HEK293T (cell line): ENCODE measurements around the gene SETMAR.

Source experiments
- CTCF ChIA-PET: fragments of 350-600 bp; formaldehyde crosslinking; extraction: SDS; loops from one replicate; lab custom pipeline; 2021; ENCODE audit warnings: antibody characterized with exemption, inconsistent platforms; lab: Yijun Ruan, JAX
- POLR2A ChIA-PET: fragments of 350-600 bp; formaldehyde crosslinking; extraction: SDS; loops from one replicate; lab custom pipeline; 2020; ENCODE audit warnings: antibody characterized with exemption, inconsistent platforms; lab: Yijun Ruan, JAX
- DNase-seq: peaks from one replicate; pipeline ENCODE4 v3.0.0; 2012; ENCODE audit warnings: mixed read lengths; ENCODE audit errors: extremely low spot score
- ARNT ChIP-seq: fragments of 450-650 bp; IDR thresholded peaks from 2 replicates; pipeline ENCODE4 v1.6.1; 2017; ENCODE audit warnings: mild to moderate bottlenecking
- BHLHE40 ChIP-seq: fragments of 450-650 bp; IDR thresholded peaks from 2 replicates; pipeline ENCODE4 v1.6.1; 2016; ENCODE audit warnings: mild to moderate bottlenecking, moderate library complexity, borderline replicate concordance
- CTBP1 ChIP-seq: fragments of 450-650 bp; IDR thresholded peaks from 2 replicates; pipeline ENCODE4 v1.6.1; 2016; ENCODE audit warnings: borderline replicate concordance
- ELF4 ChIP-seq: fragments of 450-650 bp; IDR thresholded peaks from 2 replicates; pipeline ENCODE4 v1.6.1; 2017; ENCODE audit warnings: antibody characterized with exemption
- FOXA1 ChIP-seq: fragments of 450-650 bp; IDR thresholded peaks from 2 replicates; pipeline ENCODE4 v1.6.1; 2016; ENCODE audit warnings: mild to moderate bottlenecking
- FOXK2 ChIP-seq: fragments of 450-650 bp; IDR thresholded peaks from 2 replicates; pipeline ENCODE4 v1.6.1; 2016; ENCODE audit warnings: mild to moderate bottlenecking
- FOXM1 ChIP-seq: fragments of 450-650 bp; IDR thresholded peaks from 2 replicates; pipeline ENCODE4 v1.6.1; 2017; ENCODE audit warnings: mild to moderate bottlenecking, borderline replicate concordance
- HDGF ChIP-seq: fragments of 450-650 bp; IDR thresholded peaks from 2 replicates; pipeline ENCODE4 v1.6.1; 2017; ENCODE audit warnings: antibody characterized with exemption, borderline replicate concordance
- L3MBTL2 ChIP-seq: fragments of 450-650 bp; conservative IDR thresholded peaks from 2 replicates; pipeline ENCODE4 v1.6.1; 2016; ENCODE audit warnings: mild to moderate bottlenecking
- LEF1 ChIP-seq: fragments of 450-650 bp; IDR thresholded peaks from 2 replicates; pipeline ENCODE4 v1.6.1; 2017; ENCODE audit warnings: mild to moderate bottlenecking, borderline replicate concordance
- NFRKB ChIP-seq: fragments of 450-650 bp; IDR thresholded peaks from 2 replicates; pipeline ENCODE4 v1.6.1; 2016; ENCODE audit warnings: mild to moderate bottlenecking, moderate library complexity
- SP1 ChIP-seq: fragments of 450-650 bp; IDR thresholded peaks from 2 replicates; pipeline ENCODE4 v1.6.1; 2017
- SUZ12 ChIP-seq: fragments of 450-650 bp; IDR thresholded peaks from 2 replicates; pipeline ENCODE4 v1.6.1; 2016; ENCODE audit warnings: mild to moderate bottlenecking
- TARDBP ChIP-seq: fragments of 450-650 bp; IDR thresholded peaks from 2 replicates; pipeline ENCODE4 v1.6.1; 2016
- ZNF384 ChIP-seq: fragments of 450-650 bp; IDR thresholded peaks from 2 replicates; pipeline ENCODE4 v1.6.1; 2016
- TF ChIP-seq, protein P1 (sequence below): fragments of 450-650 bp; IDR thresholded peaks from 2 replicates; pipeline ENCODE4 v1.6.1; 2016

The SETMAR gene

DNA sequence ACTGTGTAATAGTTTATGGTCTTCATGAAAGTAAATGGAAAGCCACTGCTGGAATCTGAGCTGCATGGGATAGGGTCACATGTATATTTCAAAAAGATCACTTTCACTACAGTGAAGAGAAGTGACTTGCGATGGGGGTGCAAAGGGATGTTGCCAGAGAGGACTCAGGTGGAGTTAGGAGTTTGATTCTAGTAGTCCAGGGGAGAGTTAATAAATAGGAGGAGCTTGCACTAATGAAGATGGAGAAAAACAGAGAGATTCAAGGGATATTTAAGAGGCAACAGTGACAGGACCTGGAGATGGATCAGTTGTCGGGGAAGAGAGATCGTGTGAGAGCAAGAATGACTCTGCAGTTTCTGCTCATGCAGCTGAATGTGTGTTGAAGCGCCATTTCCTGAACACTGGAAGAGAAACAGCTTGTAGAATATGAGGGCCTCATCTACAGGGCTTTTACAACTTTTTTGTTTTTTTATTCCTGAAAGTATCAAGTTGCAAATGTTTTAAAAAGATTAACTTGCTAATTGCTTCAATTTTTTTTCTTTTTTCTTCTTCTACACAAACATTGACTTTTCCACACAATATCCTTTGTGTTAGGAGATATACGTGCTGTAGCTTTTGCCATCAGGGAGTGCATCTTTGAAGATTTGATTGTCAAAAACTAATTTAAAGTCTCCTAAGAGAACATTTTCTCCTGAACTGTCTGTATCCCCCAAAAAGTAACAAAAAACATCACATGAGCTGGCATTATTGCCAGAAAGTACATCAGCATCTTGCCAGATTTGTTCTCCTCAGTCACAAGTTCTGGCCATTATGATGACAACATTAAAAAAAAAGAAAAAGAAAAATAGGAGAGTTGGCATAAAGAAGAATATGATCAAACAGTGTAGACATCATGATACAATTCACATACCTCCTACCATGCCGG lies 37.5 kb downstream of the SETMAR start:
- ChIA-PET CTCF (interaction anchor here (1.1 kb wide), 1 partner anchor 10 kb away, joined by 5 read pairs; no protein-coding TSS in a partner anchor), POLR2A (no interaction called here)
- TF ChIP-seq LEF1 (no peak), ZNF384 (no peak), BHLHE40 (no peak), ELF4 (no peak), FOXA1 (no peak), CTBP1 (no peak), NFRKB (no peak), HDGF (no peak), FOXK2 (no peak), SUZ12 (no peak), L3MBTL2 (no peak), SP1 (no peak), ARNT (no peak), TARDBP (no peak), FOXM1 (no peak)
- TF ChIP-seq, protein P1, sequence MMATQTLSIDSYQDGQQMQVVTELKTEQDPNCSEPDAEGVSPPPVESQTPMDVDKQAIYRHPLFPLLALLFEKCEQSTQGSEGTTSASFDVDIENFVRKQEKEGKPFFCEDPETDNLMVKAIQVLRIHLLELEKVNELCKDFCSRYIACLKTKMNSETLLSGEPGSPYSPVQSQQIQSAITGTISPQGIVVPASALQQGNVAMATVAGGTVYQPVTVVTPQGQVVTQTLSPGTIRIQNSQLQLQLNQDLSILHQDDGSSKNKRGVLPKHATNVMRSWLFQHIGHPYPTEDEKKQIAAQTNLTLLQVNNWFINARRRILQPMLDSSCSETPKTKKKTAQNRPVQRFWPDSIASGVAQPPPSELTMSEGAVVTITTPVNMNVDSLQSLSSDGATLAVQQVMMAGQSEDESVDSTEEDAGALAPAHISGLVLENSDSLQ = no peak
- no peak for DNase-seq

DNA sequence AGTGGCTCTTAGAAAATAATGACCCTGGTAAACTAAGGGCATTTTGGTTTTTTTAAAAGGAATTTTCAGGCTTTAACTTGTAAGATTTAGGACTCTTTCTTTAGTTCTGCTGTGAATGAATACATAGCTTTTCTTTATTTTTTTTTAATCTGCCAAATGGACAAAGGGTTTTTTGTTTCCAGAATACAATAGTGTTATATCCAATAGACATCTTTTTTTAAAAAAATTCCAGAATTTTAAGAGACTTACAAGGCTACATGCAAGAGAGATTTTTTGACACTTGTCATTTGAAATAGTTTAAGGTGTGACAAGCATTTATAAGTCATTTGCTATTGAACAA lies 38.1 kb downstream of the SETMAR start:
- CTCF ChIA-PET = interaction anchor here (2.0 kb wide), 1 partner anchor 10 kb away, joined by 7 read pairs; no protein-coding TSS in a partner anchor
- no peak for TF ChIP-seq SP1
- TF ChIP-seq ELF4 = no peak
- TF ChIP-seq LEF1 = no peak
- no peak for DNase-seq
- POLR2A ChIA-PET = no interaction called here

DNA sequence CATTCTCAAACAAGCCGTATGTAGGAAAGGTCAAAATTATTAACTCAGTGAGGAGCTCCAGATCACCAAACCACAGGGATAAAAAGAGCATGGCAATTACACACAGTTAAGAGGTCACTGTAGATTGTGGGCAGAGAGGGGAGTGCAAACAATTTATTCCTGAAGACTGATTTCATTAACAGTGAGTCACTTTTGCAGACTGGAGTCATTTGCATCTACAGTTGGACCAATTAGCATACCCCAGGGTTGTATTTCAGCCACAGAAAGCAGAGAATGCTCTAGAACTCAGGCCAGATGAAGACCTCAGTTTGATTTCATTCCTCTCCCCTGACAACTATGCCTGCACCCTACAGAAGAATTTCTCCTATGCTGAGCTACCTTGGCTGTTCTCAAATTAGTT lies 40.1 kb downstream of the SETMAR start:
- TF ChIP-seq ARNT (no peak), SUZ12 (no peak), NFRKB (no peak), LEF1 (no peak), ELF4 (no peak), FOXA1 (no peak), L3MBTL2 (no peak), FOXK2 (no peak), HDGF (no peak), ZNF384 (no peak), TARDBP (no peak), BHLHE40 (no peak), CTBP1 (no peak)
- TF ChIP-seq, protein P1 = no peak
- DNase-seq = no peak
- POLR2A ChIA-PET = no interaction called here
- CTCF ChIA-PET = interaction anchor here (0.6 to 2.0 kb wide), 2 partner anchors 8 to 361 kb away, joined by 3 to 7 read pairs; no protein-coding TSS in a partner anchor

DNA sequence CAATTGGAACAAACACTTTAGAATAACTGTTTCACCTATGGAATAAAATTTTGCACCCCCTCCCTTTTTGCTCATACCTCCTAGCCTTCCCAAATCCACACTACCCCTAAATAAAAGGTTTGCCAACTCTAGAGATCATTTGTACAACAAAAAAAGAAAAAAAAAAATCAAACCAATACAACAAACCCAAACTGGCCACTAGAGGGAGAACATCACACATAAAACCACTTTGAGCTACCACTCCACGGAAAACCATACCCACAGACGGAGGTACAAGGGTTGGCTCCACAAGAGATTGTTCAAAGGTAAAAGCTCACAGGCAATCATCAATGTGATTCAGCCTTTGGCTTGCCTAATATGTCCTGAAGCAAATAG lies 47.6 kb downstream of the SETMAR start:
- TF ChIP-seq LEF1 (no peak), SP1 (no peak), ZNF384 (peak; percentile 96), ARNT (no peak), L3MBTL2 (no peak)
- ChIA-PET POLR2A (interaction anchor here (1.5 kb wide), 1 partner anchor 143 kb away, joined by 3 read pairs; the partner anchor contains the start of gene ITPR1), CTCF (interaction anchor here (0.5 to 2.1 kb wide), 25 partner anchors 9 to 1111 kb away, joined by 3 to 20 read pairs (median 4); no protein-coding TSS in a partner anchor)
- DNase-seq = peak; percentile 60

DNA sequence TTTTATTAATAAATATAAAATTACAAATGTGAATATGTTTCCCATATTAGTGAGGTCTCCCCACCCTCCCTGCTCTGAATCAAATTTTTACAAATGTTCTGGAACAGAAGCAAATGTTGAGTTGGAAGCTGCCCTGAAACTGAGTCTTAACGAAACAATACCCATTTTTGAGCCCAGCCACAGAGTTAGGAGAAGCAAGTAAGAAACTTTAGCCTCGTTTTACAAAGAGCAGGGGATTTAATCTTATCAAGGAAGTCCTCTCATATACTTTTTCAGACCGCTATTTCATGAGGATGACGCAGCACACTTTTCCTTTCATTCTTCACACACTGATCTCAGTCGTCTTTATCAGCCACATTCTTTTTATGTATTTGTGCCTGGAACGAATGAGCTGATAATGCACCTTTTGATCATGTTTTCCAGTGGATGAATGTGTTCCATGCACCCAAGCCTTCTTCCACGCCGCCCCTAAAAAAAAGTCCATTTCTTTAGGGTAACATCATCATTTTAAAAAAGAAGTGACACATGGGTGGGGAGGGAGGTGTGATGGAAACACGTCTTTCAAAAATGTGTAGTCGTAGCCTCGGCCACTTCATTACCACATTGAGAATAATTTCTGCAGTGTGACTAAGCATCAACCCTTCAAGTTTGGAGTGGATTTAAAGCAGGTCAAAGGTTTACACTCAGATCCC lies 48.1 kb downstream of the SETMAR start:
- DNase-seq = no peak
- CTCF ChIA-PET = interaction anchor here (0.5 to 2.1 kb wide), 25 partner anchors 9 to 1111 kb away, joined by 3 to 20 read pairs (median 4); no protein-coding TSS in a partner anchor
- POLR2A ChIA-PET = interaction anchor here (1.5 kb wide), 1 partner anchor 142 kb away, joined by 3 read pairs; the partner anchor contains the start of gene ITPR1
- TF ChIP-seq, protein P1 = no peak
- no peak for TF ChIP-seq TARDBP
- TF ChIP-seq FOXM1 = no peak
- TF ChIP-seq SUZ12 = no peak

DNA sequence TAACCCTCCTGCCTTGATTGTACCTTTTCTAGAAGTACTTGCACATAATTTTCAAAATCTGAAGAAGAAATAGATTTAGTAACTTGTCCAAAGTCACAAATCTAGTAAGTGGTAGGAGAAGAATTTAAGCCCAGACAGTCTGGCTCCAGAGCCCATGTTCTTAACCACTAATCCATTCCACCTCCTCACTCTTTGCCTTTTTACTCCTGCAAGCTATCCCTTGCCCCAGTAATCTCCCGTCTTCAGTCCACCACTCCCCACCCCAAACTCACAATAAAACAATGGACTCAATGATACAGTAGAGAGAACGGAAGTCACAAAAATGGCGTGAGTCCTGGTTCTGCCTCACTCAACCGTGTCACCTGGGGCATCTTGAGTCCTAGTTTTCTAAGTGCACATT lies 48.7 kb downstream of the SETMAR start:
- TF ChIP-seq, protein P1 = no peak
- TF ChIP-seq LEF1 = no peak
- TF ChIP-seq FOXA1 = no peak
- no peak for TF ChIP-seq SUZ12
- TF ChIP-seq ARNT = no peak
- TF ChIP-seq SP1 = no peak
- ChIA-PET CTCF (interaction anchor here (1.1 to 2.1 kb wide), 7 partner anchors 10 to 284 kb away, joined by 3 to 20 read pairs (median 7); no protein-coding TSS in a partner anchor), POLR2A (interaction anchor here (1.5 kb wide), 1 partner anchor 142 kb away, joined by 3 read pairs; the partner anchor contains the start of gene ITPR1)
- no peak for DNase-seq
